SK-N-SH treated with all-trans-retinoic acid at 6 μM for 48 hours (cell line): ENCODE measurements around the gene CCDC117.
"Not testable (repeated sequence)": the region's sequence is repeated elsewhere in the genome, so short reads cannot be mapped to it uniquely, and the experiment has no call there.

Experiments
- ATAC-seq: fragments of 200-7000 bp; cut with Tn5 transposase; 3 replicates; pipeline ENCODE4 v1.9.1; 2020; ENCODE audit warnings: mild to moderate bottlenecking, moderate library complexity
- ARNTL ChIP-seq: fragments of 450-650 bp; formaldehyde crosslinking; IDR thresholded peaks from 2 replicates; pipeline ENCODE4 v1.5.0; 2020; ENCODE audit warnings: low read depth, mild to moderate bottlenecking, moderate library complexity, borderline replicate concordance
- BACH2 ChIP-seq: fragments of 250-450 bp; sonication (Bioruptor Pico); IDR thresholded peaks from 2 replicates; pipeline ENCODE4 v1.9.0; 2021; ENCODE audit warnings: mild to moderate bottlenecking, borderline replicate concordance
- CREB5 ChIP-seq: fragments of 250-450 bp; sonication (Bioruptor Pico); IDR thresholded peaks from 2 replicates; pipeline ENCODE4 v1.5.1; 2020; ENCODE audit warnings: low read depth, mild to moderate bottlenecking, moderate library complexity
- CSDC2 ChIP-seq: fragments of 250-450 bp; sonication (Bioruptor Pico); IDR thresholded peaks from 2 replicates; pipeline ENCODE4 v1.5.0; 2020; ENCODE audit warnings: mild to moderate bottlenecking, moderate library complexity
- CSRNP3 ChIP-seq: fragments of 250-450 bp; sonication (Bioruptor Pico); IDR thresholded peaks from 2 replicates; pipeline ENCODE4 v1.5.1; 2021; ENCODE audit warnings: mild to moderate bottlenecking, moderate library complexity
- ESRRG ChIP-seq: fragments of 250-450 bp; sonication (Bioruptor Pico); IDR thresholded peaks from 2 replicates; pipeline ENCODE4 v1.6.1; 2021; ENCODE audit warnings: mild to moderate bottlenecking
- GLIS3 ChIP-seq: fragments of 250-450 bp; sonication (Bioruptor Pico); IDR thresholded peaks from 2 replicates; pipeline ENCODE4 v1.5.0; 2020; ENCODE audit warnings: mild to moderate bottlenecking, moderate library complexity
- ISL1 ChIP-seq: fragments of 250-450 bp; sonication (Bioruptor Pico); IDR thresholded peaks from 2 replicates; pipeline ENCODE4 v2.1.2; 2022; ENCODE audit warnings: mild to moderate bottlenecking, moderate library complexity
- OSR1 ChIP-seq: fragments of 250-450 bp; sonication (Bioruptor Pico); IDR thresholded peaks from 2 replicates; pipeline ENCODE4 v1.8.0; 2022; ENCODE audit warnings: moderate library complexity, mild to moderate bottlenecking, inconsistent platforms
- PATZ1 ChIP-seq: fragments of 250-450 bp; sonication (Bioruptor Pico); IDR thresholded peaks from 2 replicates; pipeline ENCODE4 v1.8.0; 2020; ENCODE audit warnings: mild to moderate bottlenecking, moderate library complexity, borderline replicate concordance
- POU6F1 ChIP-seq: fragments of 250-450 bp; sonication (Bioruptor Pico); IDR thresholded peaks from 2 replicates; pipeline ENCODE4 v1.8.0; 2021; ENCODE audit warnings: low read depth, mild to moderate bottlenecking, moderate library complexity, borderline replicate concordance
- RARB ChIP-seq: fragments of 250-450 bp; sonication (Bioruptor Pico); IDR thresholded peaks from 2 replicates; pipeline ENCODE4 v1.8.0; 2021; ENCODE audit warnings: mild to moderate bottlenecking, moderate library complexity
- SNAI2 ChIP-seq: fragments of 250-450 bp; sonication (Bioruptor Pico); IDR thresholded peaks from 2 replicates; pipeline ENCODE4 v1.5.0; 2020; ENCODE audit warnings: mild to moderate bottlenecking, moderate library complexity
- TCF4 ChIP-seq: fragments of 250-450 bp; sonication (Bioruptor Pico); IDR thresholded peaks from 2 replicates; pipeline ENCODE4 v1.8.0; 2021; ENCODE audit warnings: mild to moderate bottlenecking, moderate library complexity, borderline replicate concordance
- TOX ChIP-seq: fragments of 250-450 bp; sonication (Bioruptor Pico); IDR thresholded peaks from 2 replicates; pipeline ENCODE4 v1.8.0; 2021; ENCODE audit warnings: mild to moderate bottlenecking, moderate library complexity, borderline replicate concordance
- TSHZ2 ChIP-seq: fragments of 250-450 bp; sonication (Bioruptor Pico); IDR thresholded peaks from 2 replicates; pipeline ENCODE4 v1.5.0; 2020; ENCODE audit warnings: mild to moderate bottlenecking, moderate library complexity
- ZC3H10 ChIP-seq: fragments of 250-450 bp; sonication (Bioruptor Pico); IDR thresholded peaks from 2 replicates; pipeline ENCODE4 v1.5.1; 2021; ENCODE audit warnings: mild to moderate bottlenecking, moderate library complexity
- ZFP30 ChIP-seq: fragments of 450-650 bp; formaldehyde crosslinking; IDR thresholded peaks from 2 replicates; pipeline ENCODE4 v1.5.0; 2022; ENCODE audit warnings: mild to moderate bottlenecking, moderate library complexity
- ZNF70 ChIP-seq: fragments of 450-650 bp; formaldehyde crosslinking; IDR thresholded peaks from 2 replicates; pipeline ENCODE4 v1.5.0; 2020; ENCODE audit warnings: mild to moderate bottlenecking, moderate library complexity
- ZNF8 ChIP-seq: fragments of 450-650 bp; formaldehyde crosslinking; IDR thresholded peaks from 2 replicates; pipeline ENCODE4 v1.5.0; 2020; ENCODE audit warnings: mild to moderate bottlenecking, moderate library complexity

Gene CCDC117

GRCh38 chr22:28742562-28742962 is 29.9 kb upstream of the CCDC117 start (continued):
- no peak for TF ChIP-seq ZFP30 (CRISPR knock-in tag)
- TF ChIP-seq CREB5: no peak
- TF ChIP-seq TCF4 (CRISPR knock-in tag): no peak
- no peak for TF ChIP-seq ZNF8 (CRISPR knock-in tag)

- no peak for TF ChIP-seq OSR1
- TF ChIP-seq ESRRG (CRISPR knock-in tag): no peak
- no peak for TF ChIP-seq ZFP30 (CRISPR knock-in tag)
- TF ChIP-seq ZNF70: no peak
- no peak for TF ChIP-seq TOX (CRISPR knock-in tag)
- TF ChIP-seq BACH2 (CRISPR knock-in tag): no peak
- TF ChIP-seq PATZ1: no peak
- no peak for TF ChIP-seq RARB (CRISPR knock-in tag)
- no peak for TF ChIP-seq CREB5
- TF ChIP-seq CSDC2 (CRISPR knock-in tag): no peak
- TF ChIP-seq ARNTL: no peak
- no peak for TF ChIP-seq POU6F1
- no peak for TF ChIP-seq SNAI2
- no peak for TF ChIP-seq CSRNP3 (CRISPR knock-in tag)
- no peak for TF ChIP-seq ZC3H10 (CRISPR knock-in tag)
- no peak for TF ChIP-seq TCF4 (CRISPR knock-in tag)
- TF ChIP-seq TSHZ2 (CRISPR knock-in tag): no peak
- no peak for TF ChIP-seq GLIS3 (CRISPR knock-in tag)
- no peak for ATAC-seq
Observed at GRCh38 chr22:28743852-28744251, 28.6 kb upstream of the CCDC117 start.

- no peak for TF ChIP-seq ZNF70
- TF ChIP-seq ISL1 (CRISPR knock-in tag): peak; percentile 57
- ATAC-seq: peak; percentile 89
Observed at GRCh38 chr22:28750471-28750881, 22.0 kb upstream of the CCDC117 start.

GRCh38 chr22:28754512-28754911 is 18.0 kb upstream of the CCDC117 start:
- not testable (repeated sequence) for ATAC-seq
